Stomach (tissue), 4 donors: ENCODE results near the gene NFIX.

Source experiments
- POLR2A ChIP-seq, 4 donors: fragments of 450-650 bp; IDR thresholded peaks; one replicate each; pipeline ENCODE4 v1.6.1; 2016; ENCODE audit warnings: antibody characterized with exemption in 4 of 4, control low read depth in 2 of 4, mild to moderate bottlenecking in 1 of 4, moderate library complexity in 1 of 4
- POLR2AphosphoS5 ChIP-seq, 3 donors: sonication (generic); formaldehyde crosslinking; IDR thresholded peaks; one replicate each; pipeline ENCODE4 v1.6.1; 2016; ENCODE audit warnings: antibody characterized with exemption in 3 of 3

DNA sequence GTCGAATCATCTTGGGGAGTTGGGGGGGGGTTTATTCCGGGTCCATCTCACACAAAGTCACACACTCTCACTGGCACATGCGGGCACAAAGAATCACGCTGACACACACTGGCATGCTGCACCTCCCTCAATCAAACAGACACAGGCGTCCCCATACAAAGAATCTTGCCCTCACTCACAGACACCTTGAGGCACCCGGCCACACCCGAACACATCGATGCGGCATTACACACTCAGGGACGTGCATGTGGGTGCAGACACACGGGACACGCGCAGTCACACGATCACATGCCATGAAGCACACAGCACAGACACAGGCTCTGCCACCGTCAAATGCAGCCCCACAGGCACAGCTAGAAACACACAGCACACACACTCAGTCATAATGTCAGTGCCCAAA is 7.8 kb downstream of the NFIX start:
- TF ChIP-seq POLR2AphosphoS5 (IDR thresholded peaks at IDR 0.05) (no peak), POLR2A (IDR thresholded peaks at IDR 0.05) (no peak)
